Natural killer cell (primary cell): ENCODE data around the gene BTBD6. TPM values are rescaled to one million over a fixed set of nuclear protein-coding genes. Genes with fewer than 3 reads are reported as not detected.
"Not testable (repeated sequence)": the region's sequence is repeated elsewhere in the genome, so short reads cannot be mapped to it uniquely, and the experiment has no call there.

Experiments used
- ATAC-seq, 3 donors: fragments of 150-1000 bp in 2 of 3; fragments of 200-7000 bp in 1 of 3; cut with Tn5 transposase; 1 replicate in 1 of 3; 2 replicates in 2 of 3; pipeline ENCODE4 v1.10.0; 2021; ENCODE audit warnings: mild to moderate bottlenecking in 2 of 3, moderate library complexity in 2 of 3
- DNase-seq, 2 donors: peaks; one replicate each; pipeline versions ENCODE4 v3.0.0 to v3.0.0-alpha.2; 2013 to 2021; ENCODE audit warnings: mixed read lengths in 1 of 2
- H3K27ac ChIP-seq: one replicate; pipeline ENCODE4 v1.5.1; 2013; ENCODE audit warnings: mild to moderate bottlenecking, low read length
- H3K27me3 ChIP-seq: one replicate; pipeline ENCODE4 v1.6.1; 2013; ENCODE audit warnings: low read length; ENCODE audit not compliant: control insufficient read depth, insufficient read depth
- H3K36me3 ChIP-seq: one replicate; pipeline ENCODE4 v1.6.1; 2013; ENCODE audit warnings: low read length; ENCODE audit not compliant: control insufficient read depth, insufficient read depth
- H3K4me1 ChIP-seq: one replicate; pipeline ENCODE4 v1.6.1; 2013; ENCODE audit warnings: low read length; ENCODE audit not compliant: control insufficient read depth, insufficient read depth
- H3K4me3 ChIP-seq: one replicate; pipeline ENCODE4 v1.5.1; 2013; ENCODE audit warnings: low read length
- H3K9me3 ChIP-seq: one replicate; pipeline ENCODE4 v1.6.1; 2013; ENCODE audit warnings: low read length; ENCODE audit not compliant: control insufficient read depth, insufficient read depth
- H3K27ac Mint-ChIP-seq, 2 donors: one replicate each; pipeline ENCODE4 v1.8.0; 2022; ENCODE audit warnings: mild to moderate bottlenecking in 2 of 2, mixed read lengths in 2 of 2, moderate library complexity in 1 of 2
- H3K27me3 Mint-ChIP-seq, 2 donors: one replicate each; pipeline ENCODE4 v1.8.0; 2022; ENCODE audit warnings: low read depth in 2 of 2, mixed read lengths in 2 of 2
- H3K36me3 Mint-ChIP-seq: one replicate; pipeline ENCODE4 v1.8.0; 2022; ENCODE audit warnings: mixed read lengths
- H3K4me1 Mint-ChIP-seq, 2 donors: one replicate each; pipeline ENCODE4 v1.8.0; 2022; ENCODE audit warnings: mixed read lengths in 2 of 2
- H3K4me3 Mint-ChIP-seq: one replicate; pipeline ENCODE4 v1.8.0; 2022; ENCODE audit warnings: mild to moderate bottlenecking, moderate library complexity, mixed read lengths
- H3K9me3 Mint-ChIP-seq, 2 donors: one replicate each; pipeline ENCODE4 v1.8.0; 2022; ENCODE audit warnings: mixed read lengths in 2 of 2
- WGBS: methylation state at CpG from one replicate; pipeline ENCODE4 v1.1.7; 2013; ENCODE audit warnings: missing lambda C conversion rate; ENCODE audit not compliant: insufficient coverage; 5-methylcytosine and 5-hydroxymethylcytosine counted together
- intact Hi-C: fragments of 100-400 bp; cut with micrococcal nuclease; formaldehyde crosslinking; loops from one replicate; pipeline ENCODE4 v1.14.2; 2022
- total RNA-seq, 4 donors: library from RNA; stranded (reverse); fragments of 120-200 nt in 1 of 4; gene quantifications; one replicate each; pipeline versions ENCODE4 v1.2.3 to v1.2.4, GENCODE V29; 2013 to 2022
- TF ChIP-seq, protein P1 (sequence below): fragments of 200-600 bp; IDR thresholded peaks from one replicate; pipeline ENCODE4 v1.8.0; 2022; ENCODE audit warnings: antibody characterized with exemption

Gene BTBD6
- total RNA-seq, 3 donors from 2014 or later (not counting 1 experiment from before 2014, with no cell fraction given): 30.9 to 48.7 (median 44.2) TPM

GRCh38 chr14:105272623-105273022 is 24.3 kb downstream of the BTBD6 start:
- H3K4me3 ChIP-seq: no peak overlapping the region
- peaks cover 10% of the 10 kb centered on the region for H3K4me1 ChIP-seq
- no peak overlapping the region for H3K27ac Mint-ChIP-seq
- peaks cover 24 to 33% of the 10 kb centered on the region in 2 donors for H3K4me1 Mint-ChIP-seq
- H3K36me3 ChIP-seq: peaks cover 5% of the 10 kb centered on the region
- ATAC-seq (no peak), DNase-seq (no peak)
- intact Hi-C loops: no loop called here
- no peak overlapping the region for H3K27ac ChIP-seq
- no peaks in the 10 kb centered on the region for H3K27me3 Mint-ChIP-seq
- TF ChIP-seq, protein P1, sequence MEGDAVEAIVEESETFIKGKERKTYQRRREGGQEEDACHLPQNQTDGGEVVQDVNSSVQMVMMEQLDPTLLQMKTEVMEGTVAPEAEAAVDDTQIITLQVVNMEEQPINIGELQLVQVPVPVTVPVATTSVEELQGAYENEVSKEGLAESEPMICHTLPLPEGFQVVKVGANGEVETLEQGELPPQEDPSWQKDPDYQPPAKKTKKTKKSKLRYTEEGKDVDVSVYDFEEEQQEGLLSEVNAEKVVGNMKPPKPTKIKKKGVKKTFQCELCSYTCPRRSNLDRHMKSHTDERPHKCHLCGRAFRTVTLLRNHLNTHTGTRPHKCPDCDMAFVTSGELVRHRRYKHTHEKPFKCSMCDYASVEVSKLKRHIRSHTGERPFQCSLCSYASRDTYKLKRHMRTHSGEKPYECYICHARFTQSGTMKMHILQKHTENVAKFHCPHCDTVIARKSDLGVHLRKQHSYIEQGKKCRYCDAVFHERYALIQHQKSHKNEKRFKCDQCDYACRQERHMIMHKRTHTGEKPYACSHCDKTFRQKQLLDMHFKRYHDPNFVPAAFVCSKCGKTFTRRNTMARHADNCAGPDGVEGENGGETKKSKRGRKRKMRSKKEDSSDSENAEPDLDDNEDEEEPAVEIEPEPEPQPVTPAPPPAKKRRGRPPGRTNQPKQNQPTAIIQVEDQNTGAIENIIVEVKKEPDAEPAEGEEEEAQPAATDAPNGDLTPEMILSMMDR: no peak
- H3K36me3 Mint-ChIP-seq: no peaks in the 10 kb centered on the region
- H3K27me3 ChIP-seq: no peaks in the 10 kb centered on the region
- no peak overlapping the region for H3K4me3 Mint-ChIP-seq
- 94% methylated on average over 15 of the region's 15 CpGs for WGBS
- H3K9me3 Mint-ChIP-seq: no peaks in the 10 kb centered on the region
- no peaks in the 10 kb centered on the region for H3K9me3 ChIP-seq

DNA sequence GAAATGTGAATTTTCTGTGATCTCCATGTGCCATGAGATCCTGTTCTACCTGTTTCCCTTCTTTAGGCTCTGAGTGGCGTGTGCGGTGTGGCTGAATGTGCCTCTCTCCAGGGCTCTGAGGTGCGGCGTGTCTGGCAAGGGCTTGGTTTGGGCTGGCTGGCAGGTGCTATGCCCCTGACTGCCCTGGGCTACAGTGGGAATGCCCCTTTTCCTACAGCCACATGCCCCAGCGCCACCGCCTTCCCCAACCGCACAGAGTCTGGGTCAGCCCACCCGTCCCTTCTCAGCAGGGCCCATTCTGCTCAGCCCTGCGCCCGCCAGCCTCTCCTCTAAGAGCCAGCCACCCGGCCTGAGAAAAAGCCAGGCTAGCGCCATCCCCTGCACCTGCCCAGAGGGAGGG is 24.7 kb downstream of the BTBD6 start:
- H3K9me3 Mint-ChIP-seq: no peaks in the 10 kb centered on the region
- no peak overlapping the region for H3K4me3 ChIP-seq
- H3K4me1 ChIP-seq: peaks cover 12% of the 10 kb centered on the region
- intact Hi-C loops: no loop called here
- 92% methylated on average over 12 of the region's 12 CpGs for WGBS
- H3K36me3 Mint-ChIP-seq: no peaks in the 10 kb centered on the region
- H3K36me3 ChIP-seq: peaks cover 5% of the 10 kb centered on the region
- no peaks in the 10 kb centered on the region for H3K27me3 ChIP-seq
- no peak overlapping the region for H3K4me3 Mint-ChIP-seq
- no peaks in the 10 kb centered on the region for H3K27me3 Mint-ChIP-seq
- no peak overlapping the region for H3K27ac Mint-ChIP-seq
- H3K27ac ChIP-seq: no peak overlapping the region
- no peaks in the 10 kb centered on the region for H3K9me3 ChIP-seq
- TF ChIP-seq, protein P1: no peak
- peaks cover 24 to 33% of the 10 kb centered on the region in 2 donors for H3K4me1 Mint-ChIP-seq
- ATAC-seq: no peak
- DNase-seq: no peak

DNA sequence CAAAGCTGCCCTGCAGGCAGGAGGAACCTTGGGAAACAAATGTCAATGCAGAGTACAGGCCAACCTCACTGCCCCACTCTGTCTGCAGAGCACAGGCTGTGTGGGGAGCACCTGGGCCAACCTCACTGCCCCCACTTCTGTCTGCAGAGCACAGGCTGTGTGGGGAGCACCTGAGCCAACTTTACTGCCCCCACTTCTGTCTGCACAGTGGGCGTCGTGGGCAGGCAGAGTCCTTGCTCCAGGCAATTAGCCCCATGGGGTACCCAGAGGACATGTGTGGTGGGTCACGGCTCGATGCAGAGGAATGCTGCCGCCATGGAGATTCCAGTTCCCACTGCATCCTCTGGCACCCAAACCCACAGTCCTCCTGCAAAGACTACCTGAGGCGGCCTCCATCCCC is 26.3 kb downstream of the BTBD6 start:
- intact Hi-C loops: no loop called here
- TF ChIP-seq, protein P1: no peak
- Mint-ChIP-seq H3K36me3 (no peaks in the 10 kb centered on the region), H3K4me3 (no peak overlapping the region), H3K9me3 (no peaks in the 10 kb centered on the region), H3K27me3 (no peaks in the 10 kb centered on the region), H3K27ac (peak overlapping the region in 1 of 2 donors; percentile 86), H3K4me1 (peaks cover 24 to 27% of the 10 kb centered on the region in 2 donors)
- Histone ChIP-seq H3K27me3 (no peaks in the 10 kb centered on the region), H3K4me1 (peaks cover 12% of the 10 kb centered on the region), H3K36me3 (peaks cover 5% of the 10 kb centered on the region), H3K4me3 (no peak overlapping the region), H3K9me3 (no peaks in the 10 kb centered on the region), H3K27ac (peak overlapping the region; percentile 80)
- no peak for DNase-seq
- 96% methylated on average over 6 of the region's 6 CpGs for WGBS
- ATAC-seq: no peak

GRCh38 chr14:105275267-105275946 is 27.1 kb downstream of the BTBD6 start:
- H3K27me3 ChIP-seq: no peaks in the 10 kb centered on the region
- H3K4me3 ChIP-seq: no peak overlapping the region
- TF ChIP-seq, protein P1: no peak
- H3K4me1 ChIP-seq: peaks cover 12% of the 10 kb centered on the region
- H3K36me3 ChIP-seq: peaks cover 5% of the 10 kb centered on the region
- no peak for DNase-seq
- H3K36me3 Mint-ChIP-seq: no peaks in the 10 kb centered on the region
- peak overlapping the region; percentile 80 to 86 for H3K27ac Mint-ChIP-seq
- peaks cover 24 to 27% of the 10 kb centered on the region in 2 donors for H3K4me1 Mint-ChIP-seq
- no peak overlapping the region for H3K4me3 Mint-ChIP-seq
- H3K9me3 ChIP-seq: no peaks in the 10 kb centered on the region
- peak in 1 of 3 donors; percentile 47 for ATAC-seq
- 88% methylated on average over 15 of the region's 16 CpGs for WGBS
- intact Hi-C loops: no loop called here
- no peaks in the 10 kb centered on the region for H3K9me3 Mint-ChIP-seq
- no peaks in the 10 kb centered on the region for H3K27me3 Mint-ChIP-seq
- peak overlapping the region; percentile 80 for H3K27ac ChIP-seq

DNA sequence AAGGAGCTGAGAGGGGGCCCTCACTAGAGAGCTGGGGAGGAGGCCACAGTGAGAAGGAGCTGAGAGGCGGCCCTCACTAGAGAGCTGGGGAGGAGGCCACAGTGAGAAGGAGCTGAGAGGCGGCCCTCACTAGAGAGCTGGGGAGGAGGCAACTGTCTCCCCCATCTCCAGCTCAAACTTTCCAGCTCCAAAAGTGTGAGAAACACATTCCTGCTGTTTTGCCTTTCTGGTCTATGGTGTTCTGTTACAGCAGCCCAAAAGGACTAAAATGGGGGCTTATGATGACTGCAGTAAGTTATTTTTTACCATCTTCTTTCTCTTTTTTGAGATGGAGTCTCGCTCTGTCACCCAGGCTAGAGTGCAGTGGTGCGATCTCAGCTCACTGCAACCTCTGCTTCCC is 29.1 kb downstream of the BTBD6 start:
- H3K9me3 Mint-ChIP-seq, DNase-seq, H3K27me3 ChIP-seq, H3K4me3 Mint-ChIP-seq, H3K4me3 ChIP-seq, H3K27me3 Mint-ChIP-seq, intact Hi-C loops, H3K36me3 Mint-ChIP-seq, H3K36me3 ChIP-seq, H3K9me3 ChIP-seq: not testable (repeated sequence)
- peak overlapping the region; percentile 56 to 71 for H3K27ac Mint-ChIP-seq
- Histone ChIP-seq H3K4me1 (peaks cover 17% of the 10 kb centered on the region), H3K27ac (peak overlapping the region; percentile 86)
- WGBS: 97% methylated on average over 2 of the region's 4 CpGs
- H3K4me1 Mint-ChIP-seq: peaks cover 26 to 30% of the 10 kb centered on the region in 2 donors
- peak in 1 of 3 donors; percentile 44 for ATAC-seq
